Panc1 (cell line): ENCODE measurements around the gene ACER2.

Source experiments
- POLR2AphosphoS5 ChIP-seq: IDR thresholded peaks from 2 replicates; pipeline ENCODE4 v1.6.1; 2012; ENCODE audit warnings: mild to moderate bottlenecking, low read depth, low read length, moderate library complexity
- TF ChIP-seq, protein P1 (sequence below): fragments of 450-650 bp; IDR thresholded peaks from 2 replicates; pipeline ENCODE4 v1.5.1; 2017; ENCODE audit warnings: mild to moderate bottlenecking
- TF ChIP-seq, protein P2 (sequence below), 2 experiments: IDR thresholded peaks; 2 replicates each; pipeline ENCODE4 v1.6.1; 2011 to 2012; ENCODE audit warnings: low read depth in 2 of 2, control low read depth in 1 of 2, low read length in 1 of 2, mild to moderate bottlenecking in 1 of 2, moderate library complexity in 1 of 2; ENCODE audit not compliant: insufficient read depth in 1 of 2

DNA sequence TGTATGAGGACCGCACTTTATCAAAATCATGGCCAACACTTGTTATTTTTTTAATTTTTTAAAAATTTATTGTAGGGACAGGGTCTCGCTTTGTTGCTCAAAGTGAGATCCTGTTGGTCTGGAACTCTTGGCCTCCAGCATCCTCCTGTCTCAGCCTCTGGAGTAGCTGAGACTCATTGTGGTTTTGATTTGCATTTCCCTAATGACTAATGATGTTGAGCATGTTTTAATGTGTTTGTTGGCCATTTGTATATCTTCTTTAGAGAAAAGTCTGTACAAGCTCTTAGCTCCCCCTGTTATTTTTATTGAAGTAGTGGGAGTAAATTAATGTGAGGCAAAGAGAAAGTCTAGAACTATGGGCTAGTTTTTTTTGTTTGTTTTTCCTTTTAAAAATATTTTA, 27.2 kb upstream of the ACER2 start:
- TF ChIP-seq, protein P1, sequence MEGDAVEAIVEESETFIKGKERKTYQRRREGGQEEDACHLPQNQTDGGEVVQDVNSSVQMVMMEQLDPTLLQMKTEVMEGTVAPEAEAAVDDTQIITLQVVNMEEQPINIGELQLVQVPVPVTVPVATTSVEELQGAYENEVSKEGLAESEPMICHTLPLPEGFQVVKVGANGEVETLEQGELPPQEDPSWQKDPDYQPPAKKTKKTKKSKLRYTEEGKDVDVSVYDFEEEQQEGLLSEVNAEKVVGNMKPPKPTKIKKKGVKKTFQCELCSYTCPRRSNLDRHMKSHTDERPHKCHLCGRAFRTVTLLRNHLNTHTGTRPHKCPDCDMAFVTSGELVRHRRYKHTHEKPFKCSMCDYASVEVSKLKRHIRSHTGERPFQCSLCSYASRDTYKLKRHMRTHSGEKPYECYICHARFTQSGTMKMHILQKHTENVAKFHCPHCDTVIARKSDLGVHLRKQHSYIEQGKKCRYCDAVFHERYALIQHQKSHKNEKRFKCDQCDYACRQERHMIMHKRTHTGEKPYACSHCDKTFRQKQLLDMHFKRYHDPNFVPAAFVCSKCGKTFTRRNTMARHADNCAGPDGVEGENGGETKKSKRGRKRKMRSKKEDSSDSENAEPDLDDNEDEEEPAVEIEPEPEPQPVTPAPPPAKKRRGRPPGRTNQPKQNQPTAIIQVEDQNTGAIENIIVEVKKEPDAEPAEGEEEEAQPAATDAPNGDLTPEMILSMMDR: no peak
- TF ChIP-seq, protein P2, sequence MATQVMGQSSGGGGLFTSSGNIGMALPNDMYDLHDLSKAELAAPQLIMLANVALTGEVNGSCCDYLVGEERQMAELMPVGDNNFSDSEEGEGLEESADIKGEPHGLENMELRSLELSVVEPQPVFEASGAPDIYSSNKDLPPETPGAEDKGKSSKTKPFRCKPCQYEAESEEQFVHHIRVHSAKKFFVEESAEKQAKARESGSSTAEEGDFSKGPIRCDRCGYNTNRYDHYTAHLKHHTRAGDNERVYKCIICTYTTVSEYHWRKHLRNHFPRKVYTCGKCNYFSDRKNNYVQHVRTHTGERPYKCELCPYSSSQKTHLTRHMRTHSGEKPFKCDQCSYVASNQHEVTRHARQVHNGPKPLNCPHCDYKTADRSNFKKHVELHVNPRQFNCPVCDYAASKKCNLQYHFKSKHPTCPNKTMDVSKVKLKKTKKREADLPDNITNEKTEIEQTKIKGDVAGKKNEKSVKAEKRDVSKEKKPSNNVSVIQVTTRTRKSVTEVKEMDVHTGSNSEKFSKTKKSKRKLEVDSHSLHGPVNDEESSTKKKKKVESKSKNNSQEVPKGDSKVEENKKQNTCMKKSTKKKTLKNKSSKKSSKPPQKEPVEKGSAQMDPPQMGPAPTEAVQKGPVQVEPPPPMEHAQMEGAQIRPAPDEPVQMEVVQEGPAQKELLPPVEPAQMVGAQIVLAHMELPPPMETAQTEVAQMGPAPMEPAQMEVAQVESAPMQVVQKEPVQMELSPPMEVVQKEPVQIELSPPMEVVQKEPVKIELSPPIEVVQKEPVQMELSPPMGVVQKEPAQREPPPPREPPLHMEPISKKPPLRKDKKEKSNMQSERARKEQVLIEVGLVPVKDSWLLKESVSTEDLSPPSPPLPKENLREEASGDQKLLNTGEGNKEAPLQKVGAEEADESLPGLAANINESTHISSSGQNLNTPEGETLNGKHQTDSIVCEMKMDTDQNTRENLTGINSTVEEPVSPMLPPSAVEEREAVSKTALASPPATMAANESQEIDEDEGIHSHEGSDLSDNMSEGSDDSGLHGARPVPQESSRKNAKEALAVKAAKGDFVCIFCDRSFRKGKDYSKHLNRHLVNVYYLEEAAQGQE (IDR thresholded peaks at IDR 0.05; ENCODE audit: insufficient read depth in 1 of 2, low read depth in 2 of 2, low read length in 1 of 2): no peak
- no peak for TF ChIP-seq POLR2AphosphoS5
